Measurements from ENCODE around the gene TEX22. TPM values are rescaled to one million over a fixed set of nuclear protein-coding genes. Genes with fewer than 3 reads are reported as not detected.

The TEX22 gene
- total RNA-seq, 4 donors from 2014 or later: 0.17 to 0.34 TPM; not detected in 2

GRCh38 chr14:105375635-105376057 is 22.7 kb upstream of the TEX22 start:
- TF ChIP-seq, protein P1, sequence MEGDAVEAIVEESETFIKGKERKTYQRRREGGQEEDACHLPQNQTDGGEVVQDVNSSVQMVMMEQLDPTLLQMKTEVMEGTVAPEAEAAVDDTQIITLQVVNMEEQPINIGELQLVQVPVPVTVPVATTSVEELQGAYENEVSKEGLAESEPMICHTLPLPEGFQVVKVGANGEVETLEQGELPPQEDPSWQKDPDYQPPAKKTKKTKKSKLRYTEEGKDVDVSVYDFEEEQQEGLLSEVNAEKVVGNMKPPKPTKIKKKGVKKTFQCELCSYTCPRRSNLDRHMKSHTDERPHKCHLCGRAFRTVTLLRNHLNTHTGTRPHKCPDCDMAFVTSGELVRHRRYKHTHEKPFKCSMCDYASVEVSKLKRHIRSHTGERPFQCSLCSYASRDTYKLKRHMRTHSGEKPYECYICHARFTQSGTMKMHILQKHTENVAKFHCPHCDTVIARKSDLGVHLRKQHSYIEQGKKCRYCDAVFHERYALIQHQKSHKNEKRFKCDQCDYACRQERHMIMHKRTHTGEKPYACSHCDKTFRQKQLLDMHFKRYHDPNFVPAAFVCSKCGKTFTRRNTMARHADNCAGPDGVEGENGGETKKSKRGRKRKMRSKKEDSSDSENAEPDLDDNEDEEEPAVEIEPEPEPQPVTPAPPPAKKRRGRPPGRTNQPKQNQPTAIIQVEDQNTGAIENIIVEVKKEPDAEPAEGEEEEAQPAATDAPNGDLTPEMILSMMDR (IDR thresholded peaks at IDR 0.05): no peak
- no peak for TF ChIP-seq POLR2A (IDR thresholded peaks at IDR 0.05)
- DNase-seq (ENCODE audit: low spot score in 2 of 2): no peak
- H3K4me3 ChIP-seq (ENCODE audit: low read depth, poor library complexity, severe bottlenecking): no peak overlapping the region
- 65 to 76% methylated on average over 4 of the region's 4 CpGs for WGBS, 2 donors
- intact Hi-C loops (cut with DNase I; ENCODE audit: low total_unique reads): loop anchor here (10.0 kb wide), 1 partner anchor 119 kb away; the partner anchor contains the start of gene TEDC1

DNA sequence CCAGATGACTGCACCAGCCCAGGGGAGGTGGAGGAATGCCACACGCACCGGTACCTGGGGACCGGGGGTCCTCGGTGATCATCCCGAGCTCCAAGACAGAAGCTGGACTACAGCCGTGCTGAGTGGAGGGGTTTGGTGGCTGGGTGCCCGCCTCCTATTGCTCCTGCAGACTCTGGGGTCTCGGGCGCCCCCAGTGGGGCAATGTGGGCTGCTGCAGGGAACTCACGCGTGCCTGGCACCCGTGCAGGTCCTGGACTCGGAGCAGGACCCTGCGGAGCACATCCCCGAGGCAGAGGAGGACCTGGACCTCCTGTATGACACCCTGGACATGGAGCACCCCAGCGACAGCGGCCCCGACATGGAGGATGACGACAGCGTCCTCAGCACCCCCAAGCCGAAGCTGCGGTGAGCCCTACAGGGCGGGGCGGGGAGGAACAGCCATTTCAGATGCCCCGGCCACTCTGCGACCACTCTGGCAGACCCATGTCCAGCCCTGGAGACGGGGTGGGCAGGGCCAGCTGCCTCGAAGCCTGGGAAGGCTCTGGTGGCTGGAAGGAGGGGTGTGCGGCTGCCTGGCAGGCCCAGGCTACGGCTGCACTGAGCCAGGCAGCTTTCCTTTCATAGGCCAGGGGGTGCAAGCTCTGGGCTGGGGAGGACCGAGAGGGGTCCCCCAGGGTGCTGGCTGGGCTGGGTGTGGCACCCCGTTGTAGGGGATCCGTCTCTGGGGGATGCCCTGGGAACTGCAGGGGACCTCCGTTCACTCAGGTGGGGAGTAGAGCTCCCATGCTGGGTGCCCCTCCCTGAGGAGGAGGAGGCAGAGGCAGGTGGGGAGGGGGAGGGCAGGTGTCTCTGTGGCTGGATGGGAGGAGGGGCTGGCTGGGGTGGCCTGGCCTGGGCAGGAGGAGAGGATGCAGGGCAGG is 21.6 kb upstream of the TEX22 start:
- intact Hi-C loops (cut with DNase I; ENCODE audit: low total_unique reads): loop anchor here (10.0 kb wide), 1 partner anchor 118 kb away; the partner anchor contains the start of gene TEDC1
- WGBS, 2 donors: 82 to 88% methylated on average over 21 to 34 of the region's 34 CpGs
- TF ChIP-seq, protein P1 (IDR thresholded peaks at IDR 0.05): no peak
- no peak for TF ChIP-seq POLR2A (IDR thresholded peaks at IDR 0.05)
- H3K4me3 ChIP-seq (ENCODE audit: low read depth, poor library complexity, severe bottlenecking): no peak overlapping the region
- DNase-seq (ENCODE audit: low spot score in 2 of 2): no peak

- TF ChIP-seq, protein P1 (IDR thresholded peaks at IDR 0.05): no peak
- TF ChIP-seq POLR2A (IDR thresholded peaks at IDR 0.05): no peak
- DNase-seq (ENCODE audit: low spot score in 2 of 2): no peak
- no peak overlapping the region for H3K4me3 ChIP-seq (ENCODE audit: low read depth, poor library complexity, severe bottlenecking)
- intact Hi-C loops (cut with DNase I; ENCODE audit: low total_unique reads): loop anchor here (10.0 kb wide), 1 partner anchor 117 kb away; the partner anchor contains the start of gene TEDC1
- 89 to 92% methylated on average over 14 to 23 of the region's 23 CpGs for WGBS, 2 donors
Measured at GRCh38 chr14:105377555-105378182, 20.7 kb upstream of the TEX22 start.

- intact Hi-C loops (cut with DNase I; ENCODE audit: low total_unique reads): loop anchor here (10.0 kb wide), 1 partner anchor 117 kb away; the partner anchor contains the start of gene TEDC1
- 74 to 75% methylated on average over 11 of the region's 11 CpGs for WGBS, 2 donors
- DNase-seq (ENCODE audit: low spot score in 2 of 2): no peak
- H3K4me3 ChIP-seq (ENCODE audit: low read depth, poor library complexity, severe bottlenecking): no peak overlapping the region
- TF ChIP-seq POLR2A (IDR thresholded peaks at IDR 0.05): no peak
- TF ChIP-seq, protein P1 (IDR thresholded peaks at IDR 0.05): no peak
Measured at GRCh38 chr14:105378199-105378598, 20.1 kb upstream of the TEX22 start.

DNA sequence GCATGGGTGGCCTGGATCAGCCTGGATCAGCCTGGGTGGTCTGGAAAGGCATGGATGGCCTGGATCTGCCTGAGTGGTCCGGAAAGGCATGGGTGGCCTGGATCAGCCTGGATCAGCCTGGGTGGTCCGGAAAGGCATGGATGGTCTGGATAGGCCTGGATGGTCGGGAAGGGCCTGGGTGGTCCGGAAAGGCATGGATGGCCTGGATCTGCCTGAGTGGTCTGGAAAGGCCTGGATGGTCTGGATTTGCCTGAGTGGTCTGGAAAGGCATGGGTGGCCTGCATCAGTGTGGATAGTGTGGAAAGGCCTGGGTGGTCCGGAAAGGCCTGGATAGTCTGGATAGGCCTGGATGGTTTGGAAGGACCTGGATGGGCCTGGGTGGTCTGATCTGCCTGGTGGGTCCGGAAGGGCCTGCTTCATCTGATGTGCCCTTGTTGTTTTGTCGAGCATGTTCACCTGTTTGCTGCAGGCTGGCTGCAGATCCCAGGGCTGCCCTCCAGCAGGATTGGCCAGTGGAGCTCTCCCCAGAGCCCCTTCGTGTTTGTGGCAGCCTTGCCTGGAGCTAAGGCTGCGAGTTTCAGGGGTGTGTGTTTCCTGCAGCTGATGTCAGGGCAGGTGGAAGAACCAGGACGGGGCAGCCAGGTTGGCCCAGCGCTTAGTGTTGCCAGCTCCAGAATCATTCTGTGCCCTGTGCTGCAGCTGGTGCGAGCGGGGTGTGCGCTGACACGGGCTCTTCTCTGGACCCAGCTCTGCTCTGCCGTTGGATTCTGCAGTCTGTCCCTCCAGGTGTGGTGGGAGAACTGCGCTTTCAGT is 19.3 kb upstream of the TEX22 start:
- DNase-seq (ENCODE audit: low spot score in 2 of 2): no peak
- intact Hi-C loops (cut with DNase I; ENCODE audit: low total_unique reads): loop anchor here (10.0 kb wide), 1 partner anchor 116 kb away; the partner anchor contains the start of gene TEDC1
- no peak for TF ChIP-seq POLR2A (IDR thresholded peaks at IDR 0.05)
- TF ChIP-seq, protein P1 (IDR thresholded peaks at IDR 0.05): no peak
- no peak overlapping the region for H3K4me3 ChIP-seq (ENCODE audit: low read depth, poor library complexity, severe bottlenecking)
- 91 to 94% methylated on average over 17 of the region's 17 CpGs for WGBS, 2 donors

Measured in lower leg skin (tissue), 4 donors.